Ectodermal cell (in vitro differentiated cells): ENCODE results near the gene ACTN4.

Source experiments
- H3K27ac ChIP-seq: 2 replicates; pipeline ENCODE4 v1.7.0; 2013; ENCODE audit warnings: mild to moderate bottlenecking, low read depth, low read length; ENCODE audit not compliant: insufficient read depth, poor library complexity, severe bottlenecking
- H3K27me3 ChIP-seq: 2 replicates; pipeline ENCODE4 v1.7.0; 2013; ENCODE audit warnings: mild to moderate bottlenecking, low read length; ENCODE audit not compliant: insufficient read depth, control insufficient read depth, poor library complexity, severe bottlenecking
- H3K36me3 ChIP-seq: one replicate; pipeline ENCODE4 v1.7.0; 2013; ENCODE audit warnings: low read length; ENCODE audit not compliant: control insufficient read depth, insufficient read depth
- H3K4me1 ChIP-seq: one replicate; pipeline ENCODE4 v1.7.0; 2013; ENCODE audit warnings: low read length; ENCODE audit not compliant: control insufficient read depth, insufficient read depth
- H3K4me3 ChIP-seq: 2 replicates; pipeline ENCODE4 v1.7.0; 2013; ENCODE audit warnings: low read depth, low read length, control low read depth; ENCODE audit not compliant: insufficient read depth
- H3K9me3 ChIP-seq: 2 replicates; pipeline ENCODE4 v1.7.0; 2013; ENCODE audit warnings: mild to moderate bottlenecking, low read length, moderate library complexity; ENCODE audit not compliant: control insufficient read depth
- WGBS, 2 experiments: methylation state at CpG; one replicate each; pipeline ENCODE4 v1.1.7; 2013; ENCODE audit warnings: missing lambda C conversion rate in 2 of 2; 5-methylcytosine and 5-hydroxymethylcytosine counted together

Gene ACTN4

DNA sequence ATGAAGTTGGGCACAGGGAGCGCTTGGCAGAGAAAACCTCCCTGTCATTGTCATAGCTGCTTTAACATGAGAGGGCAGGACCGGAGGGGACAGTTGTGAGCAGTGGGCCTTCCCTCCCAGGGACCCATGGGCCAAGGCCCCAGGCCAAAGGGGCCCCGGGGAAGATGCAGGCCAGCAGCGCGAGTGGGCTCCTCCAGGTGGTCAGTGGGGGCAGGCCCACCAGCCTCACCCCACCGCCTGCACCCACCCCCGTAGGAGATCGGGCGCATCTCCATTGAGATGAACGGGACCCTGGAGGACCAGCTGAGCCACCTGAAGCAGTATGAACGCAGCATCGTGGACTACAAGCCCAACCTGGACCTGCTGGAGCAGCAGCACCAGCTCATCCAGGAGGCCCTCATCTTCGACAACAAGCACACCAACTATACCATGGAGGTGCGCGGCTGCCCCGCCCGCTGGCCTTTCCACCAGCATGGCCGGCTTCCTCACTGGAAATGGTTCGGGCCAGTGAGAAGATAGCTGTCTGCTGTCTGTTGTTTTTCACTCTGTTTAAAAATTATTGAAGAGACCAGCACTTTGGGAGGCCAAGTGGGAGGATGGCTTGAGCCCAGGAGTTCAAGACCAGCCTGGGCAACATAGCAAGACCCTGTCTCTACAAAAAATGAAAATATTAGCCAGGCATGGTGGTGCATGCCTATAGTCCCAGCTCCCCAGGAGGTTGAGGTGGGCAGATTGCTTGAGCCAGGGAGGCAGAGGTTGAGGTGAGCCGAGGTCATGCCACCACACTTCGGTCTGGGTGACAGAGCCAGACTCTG is 78.2 kb downstream of the ACTN4 start:
- no peak overlapping the region for H3K27ac ChIP-seq
- no peaks in the 10 kb centered on the region for H3K4me1 ChIP-seq
- peaks cover 44% of the 10 kb centered on the region for H3K36me3 ChIP-seq
- H3K4me3 ChIP-seq = no peak overlapping the region
- WGBS, 2 experiments = 94 to 96% methylated on average over 21 of the region's 21 CpGs
- H3K9me3 ChIP-seq = no peaks in the 10 kb centered on the region
- H3K27me3 ChIP-seq = no peaks in the 10 kb centered on the region

GRCh38 chr19:38726284-38726673 is 78.8 kb downstream of the ACTN4 start:
- Histone ChIP-seq H3K4me3 (no peak overlapping the region), H3K36me3 (peaks cover 44% of the 10 kb centered on the region), H3K27ac (no peak overlapping the region), H3K9me3 (no peaks in the 10 kb centered on the region), H3K27me3 (no peaks in the 10 kb centered on the region), H3K4me1 (no peaks in the 10 kb centered on the region)
- 93 to 95% methylated on average over 6 of the region's 6 CpGs for WGBS, 2 experiments

- WGBS, 2 experiments = 94 to 95% methylated on average over 30 of the region's 30 CpGs
- Histone ChIP-seq H3K4me3 (no peak overlapping the region), H3K9me3 (no peaks in the 10 kb centered on the region), H3K27me3 (no peaks in the 10 kb centered on the region), H3K27ac (no peak overlapping the region), H3K36me3 (peaks cover 42% of the 10 kb centered on the region), H3K4me1 (no peaks in the 10 kb centered on the region)
These were observed 79.4 kb downstream of the ACTN4 start for GRCh38 chr19:38726761-38727301.

DNA sequence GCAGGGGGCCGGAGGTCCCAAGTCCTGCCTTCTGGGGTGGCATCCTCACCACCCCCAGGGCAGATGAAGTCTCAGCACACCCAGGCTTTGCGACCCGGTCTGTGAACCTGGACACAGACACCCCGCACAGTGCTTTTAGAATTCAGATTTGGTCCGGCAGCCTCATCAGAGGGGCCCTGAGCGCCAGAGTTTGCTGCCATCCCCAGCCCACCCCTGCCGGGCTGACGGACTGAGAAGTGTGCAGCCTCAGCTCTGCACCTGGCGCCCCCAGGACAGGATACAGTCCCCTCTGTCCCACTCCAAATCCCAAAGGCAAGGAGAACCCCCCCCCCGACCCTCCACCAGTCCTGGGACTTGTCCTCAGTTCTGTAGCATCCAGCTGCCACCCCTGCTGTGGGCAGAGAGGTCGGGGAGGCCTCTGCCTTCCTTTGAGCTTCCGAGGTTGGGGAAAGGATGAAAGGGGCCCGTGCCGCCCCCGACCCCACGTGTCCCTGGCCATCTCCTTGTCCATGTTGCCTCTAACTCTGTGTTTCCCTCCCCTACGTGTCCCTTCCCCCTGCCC is 79.9 kb downstream of the ACTN4 start:
- Histone ChIP-seq H3K9me3 (no peaks in the 10 kb centered on the region), H3K27ac (no peak overlapping the region), H3K4me3 (no peak overlapping the region), H3K4me1 (no peaks in the 10 kb centered on the region), H3K27me3 (no peaks in the 10 kb centered on the region), H3K36me3 (peaks cover 42% of the 10 kb centered on the region)
- WGBS, 2 experiments = 92 to 93% methylated on average over 16 to 17 of the region's 17 CpGs

DNA sequence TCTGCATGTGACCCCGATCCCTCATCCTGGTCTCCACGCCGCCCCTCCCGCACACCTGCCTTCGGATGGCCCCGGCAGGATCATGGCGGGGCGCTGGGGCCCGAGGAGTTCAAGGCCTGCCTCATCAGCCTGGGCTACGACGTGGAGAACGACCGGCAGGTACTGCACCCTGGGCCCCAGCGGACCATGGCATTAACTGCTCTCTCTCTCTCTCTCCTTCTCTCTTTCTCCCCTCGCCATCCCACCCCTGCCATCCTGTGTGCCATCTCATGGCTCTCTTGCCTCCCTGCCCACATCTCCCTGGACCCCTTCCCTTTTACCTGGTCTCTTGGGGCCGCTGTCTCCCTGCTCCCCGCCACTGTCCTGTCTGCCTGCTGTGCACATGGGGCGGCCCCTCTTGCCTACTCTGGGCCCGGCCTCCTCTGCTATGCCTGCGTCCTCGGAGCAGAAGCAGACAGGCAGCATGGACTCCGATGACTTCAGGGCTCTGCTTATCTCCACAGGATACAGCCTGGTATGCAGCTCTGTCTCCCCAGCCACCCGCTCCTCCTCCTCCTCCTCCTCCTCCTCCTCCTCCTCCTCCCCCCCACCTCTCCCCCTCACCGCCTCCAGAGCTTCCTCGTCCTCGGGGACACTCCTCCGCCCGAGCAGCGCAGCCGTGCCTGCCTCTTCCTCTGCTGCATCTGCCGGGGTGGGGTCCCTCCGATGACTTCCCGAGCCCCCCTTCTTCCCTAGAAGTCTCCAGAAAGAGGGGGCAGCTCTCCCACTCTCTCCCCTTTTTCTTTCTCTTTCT is 80.6 kb downstream of the ACTN4 start:
- Histone ChIP-seq H3K27me3 (no peaks in the 10 kb centered on the region), H3K4me1 (no peaks in the 10 kb centered on the region), H3K4me3 (no peak overlapping the region), H3K27ac (no peak overlapping the region), H3K36me3 (peaks cover 40% of the 10 kb centered on the region), H3K9me3 (no peaks in the 10 kb centered on the region)
- WGBS, 2 experiments = 89 to 93% methylated on average over 32 of the region's 33 CpGs

- WGBS, 2 experiments = 94 to 95% methylated on average over 37 of the region's 37 CpGs
- no peaks in the 10 kb centered on the region for H3K9me3 ChIP-seq
- no peaks in the 10 kb centered on the region for H3K27me3 ChIP-seq
- H3K27ac ChIP-seq = no peak overlapping the region
- no peak overlapping the region for H3K4me3 ChIP-seq
- peaks cover 33% of the 10 kb centered on the region for H3K36me3 ChIP-seq
- H3K4me1 ChIP-seq = no peaks in the 10 kb centered on the region
These were observed 81.5 kb downstream of the ACTN4 start for GRCh38 chr19:38728752-38729541.

DNA sequence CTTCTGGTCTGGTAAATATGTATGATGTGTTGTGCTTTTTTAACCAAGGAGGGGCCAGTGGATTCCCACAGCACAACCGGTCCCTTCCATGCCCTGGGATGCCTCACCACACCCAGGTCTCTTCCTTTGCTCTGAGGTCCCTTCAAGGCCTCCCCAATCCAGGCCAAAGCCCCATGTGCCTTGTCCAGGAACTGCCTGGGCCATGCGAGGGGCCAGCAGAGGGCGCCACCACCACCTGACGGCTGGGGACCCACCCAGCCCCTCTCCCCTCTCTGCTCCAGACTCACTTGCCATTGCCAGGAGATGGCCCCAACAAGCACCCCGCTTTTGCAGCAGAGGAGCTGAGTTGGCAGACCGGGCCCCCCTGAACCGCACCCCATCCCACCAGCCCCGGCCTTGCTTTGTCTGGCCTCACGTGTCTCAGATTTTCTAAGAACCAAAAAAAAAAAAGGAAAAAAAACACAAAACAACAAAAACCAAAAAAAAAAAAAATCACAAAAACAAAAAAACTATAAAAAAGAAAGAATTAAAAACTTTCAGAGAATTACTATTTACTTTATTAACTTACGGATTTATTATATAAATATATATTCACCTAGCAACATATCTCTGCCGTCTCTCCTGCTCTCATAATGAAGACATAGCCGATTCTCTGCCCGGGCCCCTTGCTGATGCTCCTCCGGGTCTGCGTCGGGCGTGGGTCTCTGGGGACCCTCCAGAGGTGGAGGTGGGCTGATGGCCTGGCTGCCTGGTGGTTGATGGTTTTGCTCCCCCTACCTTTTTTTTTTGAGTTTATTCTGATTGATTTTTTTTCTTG is 82.4 kb downstream of the ACTN4 start:
- H3K9me3 ChIP-seq = no peaks in the 10 kb centered on the region
- H3K4me1 ChIP-seq = peaks cover 7% of the 10 kb centered on the region
- 65 to 68% methylated on average over 15 to 16 of the region's 17 CpGs for WGBS, 2 experiments
- no peak overlapping the region for H3K4me3 ChIP-seq
- H3K27ac ChIP-seq = no peak overlapping the region
- H3K27me3 ChIP-seq = no peaks in the 10 kb centered on the region
- peaks cover 27% of the 10 kb centered on the region for H3K36me3 ChIP-seq

GRCh38 chr19:38730470-38730730 is 83.0 kb downstream of the ACTN4 start:
- Histone ChIP-seq H3K4me3 (no peak overlapping the region), H3K27me3 (no peaks in the 10 kb centered on the region), H3K9me3 (no peaks in the 10 kb centered on the region), H3K36me3 (peaks cover 23% of the 10 kb centered on the region), H3K4me1 (peaks cover 11% of the 10 kb centered on the region), H3K27ac (no peak overlapping the region)
- 98% methylated on average over 7 of the region's 7 CpGs for WGBS, 2 experiments

DNA sequence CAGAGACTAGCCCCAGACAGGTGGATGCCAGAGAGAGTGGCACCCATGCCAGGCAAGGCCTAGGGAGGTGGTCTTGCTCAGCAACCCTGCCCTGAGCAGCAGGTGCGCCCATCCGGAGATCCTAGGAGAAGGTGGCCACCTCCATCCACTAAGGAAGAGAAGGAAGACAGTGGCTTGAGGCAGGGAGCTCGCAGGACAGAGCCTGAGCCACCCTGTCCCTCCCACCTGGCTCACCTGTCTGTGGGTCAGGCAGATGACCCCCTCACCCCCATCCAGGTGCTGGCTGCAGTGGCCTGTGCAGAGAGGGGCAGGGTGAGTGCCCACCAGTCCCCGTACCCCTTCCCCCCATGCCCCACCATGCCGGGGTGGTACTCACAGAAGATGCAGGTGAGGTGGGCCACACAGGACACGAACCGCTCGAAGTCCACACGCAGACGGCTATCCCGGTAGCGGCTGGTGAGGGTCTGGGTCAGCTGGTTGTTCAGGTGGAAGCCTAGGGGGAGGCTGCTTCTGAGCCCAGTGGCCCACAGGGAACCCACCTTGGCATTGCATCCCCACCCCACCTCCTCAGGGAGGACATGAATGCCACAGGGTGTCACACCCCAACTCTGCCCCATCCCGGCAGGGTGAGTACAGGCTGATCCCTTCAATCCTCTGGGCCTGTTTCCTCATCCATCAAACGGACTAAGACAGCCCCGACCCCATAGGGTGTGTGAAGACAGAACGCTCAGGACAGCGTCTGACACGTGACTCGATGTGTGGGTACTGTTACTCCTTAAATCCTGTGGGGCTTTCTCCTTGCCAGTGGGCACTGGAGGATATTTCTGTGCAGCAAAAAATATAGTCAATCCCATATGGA is 83.5 kb downstream of the ACTN4 start:
- Histone ChIP-seq H3K9me3 (no peaks in the 10 kb centered on the region), H3K4me1 (peaks cover 11% of the 10 kb centered on the region), H3K4me3 (no peak overlapping the region), H3K36me3 (peaks cover 18% of the 10 kb centered on the region), H3K27me3 (no peaks in the 10 kb centered on the region), H3K27ac (no peak overlapping the region)
- WGBS, 2 experiments = 95 to 96% methylated on average over 17 to 19 of the region's 19 CpGs
